HepG2 (cell line): ENCODE results near the gene C9orf78. TPM values are rescaled to one million over a fixed set of nuclear protein-coding genes. Genes with fewer than 3 reads are reported as not detected.

Source experiments
- ATAC-seq: fragments of 200-7000 bp; cut with Tn5 transposase; 3 replicates; pipeline ENCODE4 v1.9.1; 2020; ENCODE audit warnings: mild to moderate bottlenecking, moderate library complexity
- BruUV-seq: library from RNA; stranded (reverse); fragments of 400-500 nt; replicated peaks from 2 replicates; lab custom pipeline; 2021; lab: Mats Ljungman, UMichigan
- CTCF ChIA-PET: fragments of 300-600 bp; formaldehyde crosslinking; extraction: SDS; loops from one replicate; lab custom pipeline; 2021; ENCODE audit warnings: low total read pairs, inconsistent platforms, low intra/inter-chr PET ratio; lab: Yijun Ruan, JAX
- POLR2A ChIA-PET: fragments of 350-600 bp; sonication (Branson Sonifier 250); formaldehyde crosslinking; loops from one replicate; lab custom pipeline; 2020; ENCODE audit warnings: antibody characterized with exemption, inconsistent platforms; lab: Yijun Ruan, JAX
- DNase-seq: peaks from one replicate; pipeline ENCODE4 v3.0.0-alpha.2; 2015; ENCODE audit warnings: low spot score
- FAIRE-seq: peaks from 3 replicates; lab custom pipeline; 2011; peaks lifted over from hg19 to GRCh38; lab: Jason Lieb, UNC
- H2AFZ ChIP-seq: one replicate; pipeline ENCODE4 v1.6.1; 2011; ENCODE audit warnings: low read length, inconsistent platforms
- H3K27ac ChIP-seq: fragments of 300-600 bp; 3 replicates; pipeline ENCODE4 v1.8.0; 2011; ENCODE audit warnings: mixed run types, mild to moderate bottlenecking, mixed read lengths, low read length, inconsistent platforms; ENCODE audit not compliant: insufficient read depth; ENCODE audit errors: extremely low read length
- H3K27me3 ChIP-seq, 2 experiments: fragments of 200-600 bp in 1 of 2; 2 replicates in 1 of 2; 3 replicates in 1 of 2; pipeline versions ENCODE4 v1.6.0 to v1.8.0; 2011; ENCODE audit warnings: low read length in 2 of 2, mild to moderate bottlenecking in 2 of 2, moderate library complexity in 2 of 2, inconsistent platforms in 1 of 2; ENCODE audit not compliant: insufficient read depth in 2 of 2, control insufficient read depth in 1 of 2
- H3K36me3 ChIP-seq, 2 experiments: fragments of 200-600 bp in 1 of 2; replicated peaks in 1 of 2; 2 replicates in 1 of 2; 3 replicates in 1 of 2; pipeline versions ENCODE4 v1.5.1 to v1.8.0; 2011; ENCODE audit warnings: low read length in 2 of 2, inconsistent platforms in 1 of 2; ENCODE audit not compliant: insufficient read depth in 2 of 2, control insufficient read depth in 1 of 2
- H3K4me1 ChIP-seq: 2 replicates; pipeline ENCODE4 v1.5.1; 2012; ENCODE audit warnings: low read length, inconsistent platforms; ENCODE audit not compliant: insufficient read depth
- H3K4me2 ChIP-seq: 2 replicates; pipeline ENCODE4 v1.6.0; 2011; ENCODE audit warnings: low read depth, low read length, inconsistent platforms
- H3K4me3 ChIP-seq, 3 experiments: fragments of 200-600 bp in 1 of 3; sonication (generic), shearing (Covaris generic) in 1 of 3; replicated peaks in 1 of 3; 2 replicates each; pipeline ENCODE4 v1.5.1; 2011 to 2016; ENCODE audit warnings: low read length in 3 of 3, inconsistent platforms in 2 of 3, low read depth in 2 of 3, mild to moderate bottlenecking in 2 of 3, control low read depth in 1 of 3, mixed read lengths in 1 of 3; ENCODE audit not compliant: insufficient read depth in 1 of 3
- H3K79me2 ChIP-seq: one replicate; pipeline ENCODE4 v1.6.1; 2011; ENCODE audit warnings: low read length, inconsistent platforms; ENCODE audit not compliant: insufficient read depth
- H3K9ac ChIP-seq: 2 replicates; pipeline ENCODE4 v1.6.0; 2011; ENCODE audit warnings: mild to moderate bottlenecking, low read depth, low read length, inconsistent platforms; ENCODE audit not compliant: insufficient read depth
- H3K9me3 ChIP-seq: 2 replicates; pipeline ENCODE4 v1.5.1; 2012; ENCODE audit warnings: mild to moderate bottlenecking, low read length
- H4K20me1 ChIP-seq: 2 replicates; pipeline ENCODE4 v1.6.0; 2011; ENCODE audit warnings: inconsistent platforms, mild to moderate bottlenecking, low read length, moderate library complexity; ENCODE audit not compliant: insufficient read depth
- AGO1 ChIP-seq: fragments of 200-400 bp; formaldehyde crosslinking; IDR thresholded peaks from 2 replicates; pipeline ENCODE4 v1.6.1; 2017; ENCODE audit warnings: mild to moderate bottlenecking, low read depth, low read length, moderate library complexity; ENCODE audit not compliant: poor library complexity, severe bottlenecking
- CENPX ChIP-seq: sonication (generic); formaldehyde crosslinking; IDR thresholded peaks from 2 replicates; pipeline ENCODE4 v1.9.0; 2021; ENCODE audit warnings: mild to moderate bottlenecking, missing genetic modification reagents, moderate library complexity
- FOXO1 ChIP-seq: sonication (generic); formaldehyde crosslinking; IDR thresholded peaks from 2 replicates; pipeline ENCODE4 v1.4.0; 2020; ENCODE audit warnings: missing genetic modification reagents
- HNRNPH1 ChIP-seq: fragments of 200-400 bp; formaldehyde crosslinking; optimal IDR thresholded peaks from 2 replicates; pipeline ENCODE3; 2017; ENCODE audit warnings: mild to moderate bottlenecking, low read depth, low read length
- HOXD1 ChIP-seq: sonication (generic); formaldehyde crosslinking; IDR thresholded peaks from 2 replicates; pipeline ENCODE4 v1.5.0; 2020; ENCODE audit warnings: missing genetic modification reagents
- PCBP1 ChIP-seq: fragments of 200-400 bp; formaldehyde crosslinking; IDR thresholded peaks from 2 replicates; pipeline ENCODE4 v1.6.1; 2017; ENCODE audit warnings: mild to moderate bottlenecking, low read depth, low read length, borderline replicate concordance
- PRPF4 ChIP-seq: fragments of 200-400 bp; formaldehyde crosslinking; IDR thresholded peaks from 2 replicates; pipeline ENCODE4 v1.6.1; 2016; ENCODE audit warnings: low read length, low read depth; ENCODE audit not compliant: poor library complexity, severe bottlenecking
- SRSF9 ChIP-seq: fragments of 200-400 bp; formaldehyde crosslinking; IDR thresholded peaks from 2 replicates; pipeline ENCODE4 v1.6.1; 2018; ENCODE audit warnings: borderline replicate concordance, mild to moderate bottlenecking, low read depth, low read length; ENCODE audit not compliant: insufficient read depth, poor library complexity, severe bottlenecking
- TRIM24 ChIP-seq: sonication (generic); formaldehyde crosslinking; IDR thresholded peaks from 2 replicates; pipeline ENCODE4 v1.8.0; 2022; ENCODE audit warnings: mild to moderate bottlenecking, missing genetic modification reagents
- WGBS: methylation state at CpG from one replicate; pipeline ENCODE4 v1.1.6; 2017; ENCODE audit warnings: low lambda C conversion rate; 5-methylcytosine and 5-hydroxymethylcytosine counted together
- in situ Hi-C: cut with HindIII; loops from 2 replicates; pipeline ENCODE4 v1.10.0; 2017; ENCODE audit warnings: low pct_unique_long_range_greater_than_20kb; ENCODE audit not compliant: extremely low pct_ligation_motif_present
- intact Hi-C: fragments of 100-400 bp; cut with micrococcal nuclease; formaldehyde crosslinking; loops from one replicate; pipeline ENCODE4 v1.10.0; 2022; ENCODE audit not compliant: unreplicated experiment
- polyA plus RNA-seq, 8 experiments: library from polyadenylated mRNA; depleted of rRNA in 3 of 8; stranded (reverse) in 7 of 8; unstranded in 1 of 8; fragments of >200 nt; fragmentation: Illumina TruSeq in 4 of 8; extraction: Trizol in 4 of 8; gene quantifications; 2 replicates each; pipeline versions ENCODE4 v1.2.1 to v1.2.3, GENCODE V29; 2011 to 2016; ENCODE audit warnings: low read depth in 4 of 8, missing spikeins in 1 of 8, mixed read lengths in 1 of 8; ENCODE audit not compliant: insufficient read depth in 1 of 8
- total RNA-seq, 5 experiments: library from RNA; depleted of rRNA; stranded (reverse); fragments of >200 nt; fragmentation: Illumina TruSeq; extraction: Trizol; gene quantifications; 2 replicates each; pipeline ENCODE4 v1.2.3, GENCODE V29; 2016; ENCODE audit warnings: low read depth in 1 of 5
- TF ChIP-seq, protein P1 (sequence below): sonication (generic); formaldehyde crosslinking; IDR thresholded peaks from 2 replicates; pipeline ENCODE4 v1.4.0; 2020; ENCODE audit warnings: missing genetic modification reagents, borderline replicate concordance
- TF ChIP-seq, protein P2 (sequence below): sonication (generic); formaldehyde crosslinking; conservative IDR thresholded peaks from 2 replicates; pipeline ENCODE4 v1.5.0; 2020; ENCODE audit warnings: missing genetic modification reagents
- TF ChIP-seq, protein P3 (sequence below): sonication (generic); formaldehyde crosslinking; IDR thresholded peaks from 2 replicates; pipeline ENCODE4 v1.4.0; 2020; ENCODE audit warnings: mild to moderate bottlenecking, missing genetic modification reagents, borderline replicate concordance
- TF ChIP-seq, protein P4 (sequence below): sonication (generic); formaldehyde crosslinking; IDR thresholded peaks from 2 replicates; pipeline ENCODE4 v1.8.1; 2023; ENCODE audit warnings: missing genetic modification reagents, inconsistent platforms, borderline replicate concordance

The C9orf78 gene
- total and polyA plus RNA-seq, 2 of the 13 experiments (the other 11 are each of a cell fraction or from before 2014, with no cell fraction given) = 18.4 to 35.5 TPM

DNA sequence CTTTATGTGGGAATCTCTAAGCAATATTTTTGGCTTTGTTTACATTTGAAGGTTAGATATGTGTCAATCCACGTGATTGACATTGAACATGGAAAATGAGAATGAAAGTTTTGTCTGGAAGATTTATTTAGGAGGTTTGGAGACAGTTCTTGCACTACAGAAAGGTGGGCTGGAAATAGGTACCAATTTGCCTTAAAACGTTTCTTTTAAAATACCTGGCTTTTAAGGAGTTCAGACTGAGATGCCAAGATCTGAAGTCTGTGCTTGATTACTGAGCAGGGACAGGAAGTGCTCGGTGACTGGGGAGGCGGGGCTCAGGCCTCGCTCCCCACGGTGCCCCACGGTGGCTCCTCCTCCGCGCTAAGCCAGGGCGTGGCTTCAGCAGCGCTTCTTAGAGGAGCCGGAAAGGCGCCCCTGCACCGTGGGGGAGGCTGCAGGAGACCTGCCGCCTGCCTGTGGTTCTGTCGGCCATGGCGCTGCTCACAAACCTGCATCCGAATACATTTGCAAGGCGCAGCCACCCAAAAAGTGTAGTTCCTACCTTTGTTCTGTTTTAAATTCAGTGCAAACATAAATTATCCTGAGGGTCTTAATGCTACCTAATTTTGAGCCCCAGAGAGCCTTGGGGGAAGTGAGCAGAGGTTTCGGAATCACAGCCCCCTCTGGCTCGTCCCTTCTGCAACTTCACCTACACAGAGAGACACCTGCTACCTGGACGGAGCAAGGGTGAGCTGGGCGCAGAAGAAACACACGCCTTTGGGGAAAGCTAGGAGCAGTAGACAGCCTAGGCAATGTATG is 49.3 kb upstream of the C9orf78 start:
- Histone ChIP-seq H3K4me1 (peaks cover 15% of the 10 kb centered on the region), H3K9ac (peak overlapping the region; percentile 70), H2AFZ (no peak overlapping the region), H3K27me3 (no peaks in the 10 kb centered on the region; a peak in 1 of 5 replicates), H3K36me3 (no peaks in the 10 kb centered on the region; a peak in 1 of 5 replicates), H3K4me2 (peak overlapping the region; percentile 96), H3K27ac (peak overlapping the region; percentile 41), H3K9me3 (no peaks in the 10 kb centered on the region), H3K79me2 (no peaks in the 10 kb centered on the region), H4K20me1 (no peaks in the 10 kb centered on the region), H3K4me3 (peak overlapping the region; percentile 58 to 86 (median 74))
- ChIA-PET POLR2A (interaction anchor here (0.5 to 3.1 kb wide), 3 partner anchors 26 to 158 kb away, joined by 3 to 15 read pairs (median 3); partner anchors contain the start of gene FNBP1), CTCF (interaction anchor here (1.3 to 2.3 kb wide), 2 partner anchors 169 to 215 kb away, joined by 4 to 10 read pairs; partner anchors contain the start of gene GPR107)
- DNase-seq (peak; percentile 66), ATAC-seq (peak; percentile 81), FAIRE-seq (peak; percentile 30)
- WGBS = 49% methylated on average over 11 of the region's 24 CpGs
- intact Hi-C loops = loop anchor here (1.0 to 5.0 kb wide), 2 partner anchors 159 to 213 kb away; partner anchors contain the start of gene FNBP1
- no TSS peak for BruUV-seq
- in situ Hi-C loops = loop anchor here (5.0 to 10.0 kb wide), 2 partner anchors 158 to 220 kb away; partner anchors contain the start of gene FNBP1
- TF ChIP-seq, protein P1, sequence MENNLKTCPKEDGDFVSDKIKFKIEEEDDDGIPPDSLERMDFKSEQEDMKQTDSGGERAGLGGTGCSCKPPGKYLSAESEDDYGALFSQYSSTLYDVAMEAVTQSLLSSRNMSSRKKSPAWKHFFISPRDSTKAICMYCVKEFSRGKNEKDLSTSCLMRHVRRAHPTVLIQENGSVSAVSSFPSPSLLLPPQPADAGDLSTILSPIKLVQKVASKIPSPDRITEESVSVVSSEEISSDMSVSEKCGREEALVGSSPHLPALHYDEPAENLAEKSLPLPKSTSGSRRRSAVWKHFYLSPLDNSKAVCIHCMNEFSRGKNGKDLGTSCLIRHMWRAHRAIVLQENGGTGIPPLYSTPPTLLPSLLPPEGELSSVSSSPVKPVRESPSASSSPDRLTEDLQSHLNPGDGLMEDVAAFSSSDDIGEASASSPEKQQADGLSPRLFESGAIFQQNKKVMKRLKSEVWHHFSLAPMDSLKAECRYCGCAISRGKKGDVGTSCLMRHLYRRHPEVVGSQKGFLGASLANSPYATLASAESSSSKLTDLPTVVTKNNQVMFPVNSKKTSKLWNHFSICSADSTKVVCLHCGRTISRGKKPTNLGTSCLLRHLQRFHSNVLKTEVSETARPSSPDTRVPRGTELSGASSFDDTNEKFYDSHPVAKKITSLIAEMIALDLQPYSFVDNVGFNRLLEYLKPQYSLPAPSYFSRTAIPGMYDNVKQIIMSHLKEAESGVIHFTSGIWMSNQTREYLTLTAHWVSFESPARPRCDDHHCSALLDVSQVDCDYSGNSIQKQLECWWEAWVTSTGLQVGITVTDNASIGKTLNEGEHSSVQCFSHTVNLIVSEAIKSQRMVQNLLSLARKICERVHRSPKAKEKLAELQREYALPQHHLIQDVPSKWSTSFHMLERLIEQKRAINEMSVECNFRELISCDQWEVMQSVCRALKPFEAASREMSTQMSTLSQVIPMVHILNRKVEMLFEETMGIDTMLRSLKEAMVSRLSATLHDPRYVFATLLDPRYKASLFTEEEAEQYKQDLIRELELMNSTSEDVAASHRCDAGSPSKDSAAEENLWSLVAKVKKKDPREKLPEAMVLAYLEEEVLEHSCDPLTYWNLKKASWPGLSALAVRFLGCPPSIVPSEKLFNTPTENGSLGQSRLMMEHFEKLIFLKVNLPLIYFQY (CRISPR knock-in tag) = no peak
- TF ChIP-seq AGO1 (no peak), PRPF4 (no peak), CENPX (CRISPR knock-in tag) (no peak), HOXD1 (no peak), TRIM24 (no peak), SRSF9 (no peak), PCBP1 (no peak), FOXO1 (CRISPR knock-in tag) (0 out of 2 replicates have a peak, but pooled peaks have one; percentile 2), HNRNPH1 (no peak)
- TF ChIP-seq, protein P2, sequence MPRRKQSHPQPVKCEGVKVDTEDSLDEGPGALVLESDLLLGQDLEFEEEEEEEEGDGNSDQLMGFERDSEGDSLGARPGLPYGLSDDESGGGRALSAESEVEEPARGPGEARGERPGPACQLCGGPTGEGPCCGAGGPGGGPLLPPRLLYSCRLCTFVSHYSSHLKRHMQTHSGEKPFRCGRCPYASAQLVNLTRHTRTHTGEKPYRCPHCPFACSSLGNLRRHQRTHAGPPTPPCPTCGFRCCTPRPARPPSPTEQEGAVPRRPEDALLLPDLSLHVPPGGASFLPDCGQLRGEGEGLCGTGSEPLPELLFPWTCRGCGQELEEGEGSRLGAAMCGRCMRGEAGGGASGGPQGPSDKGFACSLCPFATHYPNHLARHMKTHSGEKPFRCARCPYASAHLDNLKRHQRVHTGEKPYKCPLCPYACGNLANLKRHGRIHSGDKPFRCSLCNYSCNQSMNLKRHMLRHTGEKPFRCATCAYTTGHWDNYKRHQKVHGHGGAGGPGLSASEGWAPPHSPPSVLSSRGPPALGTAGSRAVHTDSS (CRISPR knock-in tag) = no peak
- TF ChIP-seq, protein P3, sequence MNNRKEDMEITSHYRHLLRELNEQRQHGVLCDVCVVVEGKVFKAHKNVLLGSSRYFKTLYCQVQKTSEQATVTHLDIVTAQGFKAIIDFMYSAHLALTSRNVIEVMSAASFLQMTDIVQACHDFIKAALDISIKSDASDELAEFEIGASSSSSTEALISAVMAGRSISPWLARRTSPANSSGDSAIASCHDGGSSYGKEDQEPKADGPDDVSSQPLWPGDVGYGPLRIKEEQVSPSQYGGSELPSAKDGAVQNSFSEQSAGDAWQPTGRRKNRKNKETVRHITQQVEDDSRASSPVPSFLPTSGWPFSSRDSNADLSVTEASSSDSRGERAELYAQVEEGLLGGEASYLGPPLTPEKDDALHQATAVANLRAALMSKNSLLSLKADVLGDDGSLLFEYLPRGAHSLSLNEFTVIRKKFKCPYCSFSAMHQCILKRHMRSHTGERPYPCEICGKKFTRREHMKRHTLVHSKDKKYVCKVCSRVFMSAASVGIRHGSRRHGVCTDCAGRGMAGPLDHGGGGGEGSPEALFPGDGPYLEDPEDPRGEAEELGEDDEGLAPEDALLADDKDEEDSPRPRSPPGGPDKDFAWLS (CRISPR knock-in tag) = no peak
- TF ChIP-seq, protein P4, sequence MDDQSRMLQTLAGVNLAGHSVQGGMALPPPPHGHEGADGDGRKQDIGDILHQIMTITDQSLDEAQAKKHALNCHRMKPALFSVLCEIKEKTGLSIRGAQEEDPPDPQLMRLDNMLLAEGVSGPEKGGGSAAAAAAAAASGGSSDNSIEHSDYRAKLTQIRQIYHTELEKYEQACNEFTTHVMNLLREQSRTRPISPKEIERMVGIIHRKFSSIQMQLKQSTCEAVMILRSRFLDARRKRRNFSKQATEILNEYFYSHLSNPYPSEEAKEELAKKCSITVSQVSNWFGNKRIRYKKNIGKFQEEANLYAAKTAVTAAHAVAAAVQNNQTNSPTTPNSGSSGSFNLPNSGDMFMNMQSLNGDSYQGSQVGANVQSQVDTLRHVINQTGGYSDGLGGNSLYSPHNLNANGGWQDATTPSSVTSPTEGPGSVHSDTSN (CRISPR knock-in tag) = no peak
